Activated naive CD4-positive, alpha-beta T cell treated with anti-CD3 and anti-CD28 coated beads, Interleukin-2, amount 50 U/mL, for 72 hours (primary cell): Measurements from ENCODE around the gene TNFRSF13B. TPM values are rescaled to one million over a fixed set of nuclear protein-coding genes. Genes with fewer than 3 reads are reported as not detected.
A peak's percentile ranks its signal among the peaks of the same experiment; 100 is the strongest.
"Not testable (repeated sequence)": the region's sequence is repeated elsewhere in the genome, so short reads cannot be mapped to it uniquely, and the experiment has no call there.

Experiments
- ATAC-seq, 2 donors: fragments of 150-1000 bp; cut with Tn5 transposase; 2 replicates each; pipeline ENCODE4 v1.10.0; 2021; ENCODE audit warnings: mild to moderate bottlenecking in 2 of 2, moderate library complexity in 2 of 2
- DNase-seq, 2 donors: peaks; one replicate each; pipeline ENCODE4 v3.0.0; 2021 to 2022; ENCODE audit warnings: low spot score in 2 of 2
- H3K27ac Mint-ChIP-seq, 2 donors: one replicate each; pipeline ENCODE4 v1.8.0; 2022; ENCODE audit warnings: mild to moderate bottlenecking in 2 of 2, mixed read lengths in 2 of 2
- H3K36me3 Mint-ChIP-seq, 2 donors: one replicate each; pipeline ENCODE4 v1.8.0; 2022; ENCODE audit warnings: mixed read lengths in 2 of 2
- H3K9me3 Mint-ChIP-seq, 2 donors: one replicate each; pipeline ENCODE4 v1.8.0; 2022; ENCODE audit warnings: mixed read lengths in 2 of 2
- total RNA-seq, 2 donors: library from RNA; stranded (reverse); gene quantifications; one replicate each; pipeline ENCODE4 v1.2.3, GENCODE V29; 2022

TNFRSF13B gene
- total RNA-seq, 2 donors from 2014 or later: not detected

GRCh38 chr17:16897211-16897896, 74.6 kb downstream of the TNFRSF13B start:
- DNase-seq: peak in 1 of 2 donors; percentile 11
- not testable (repeated sequence) for H3K9me3 Mint-ChIP-seq, ATAC-seq, H3K27ac Mint-ChIP-seq, H3K36me3 Mint-ChIP-seq

GRCh38 chr17:16896235-16896634, 75.7 kb downstream of the TNFRSF13B start:
- not testable (repeated sequence) for H3K36me3 Mint-ChIP-seq, H3K9me3 Mint-ChIP-seq, ATAC-seq, H3K27ac Mint-ChIP-seq
- peak in 1 of 2 donors; percentile 14 for DNase-seq

- peak in 1 of 2 donors; percentile 7 for DNase-seq
- not testable (repeated sequence) for H3K27ac Mint-ChIP-seq, H3K36me3 Mint-ChIP-seq, ATAC-seq, H3K9me3 Mint-ChIP-seq
These were observed 78.4 kb downstream of the TNFRSF13B start for GRCh38 chr17:16893527-16893926.

- H3K27ac Mint-ChIP-seq, H3K9me3 Mint-ChIP-seq, ATAC-seq, H3K36me3 Mint-ChIP-seq: not testable (repeated sequence)
- DNase-seq: peak in 1 of 2 donors; percentile 30
These were observed 79.0 kb downstream of the TNFRSF13B start for GRCh38 chr17:16892876-16893454.

- Mint-ChIP-seq H3K36me3 (no peaks in the 10 kb centered on the region), H3K9me3 (no peaks in the 10 kb centered on the region), H3K27ac (no peak overlapping the region)
- no peak for ATAC-seq
- DNase-seq: no peak
These were observed 82.8 kb downstream of the TNFRSF13B start for GRCh38 chr17:16889088-16889465.

Other genes with a start within 250 kb of the TNFRSF13B start
- gene MPRIP, start 70.3 kb upstream of the TNFRSF13B start, total RNA-seq: 100 to 1,000 TPM in 1 of 2 donors, 10 to 100 TPM in 1; 67.4 to 134 TPM
- 1 to 10 TPM; 9.2 to 9.6 TPM for gene PLD6, start 234.2 kb upstream of the TNFRSF13B start, total RNA-seq